ENCODE measurements around the gene TUBB4B. TPM values are rescaled to one million over a fixed set of nuclear protein-coding genes. Genes with fewer than 3 reads are reported as not detected.

The TUBB4B gene
- total RNA-seq, 2 donors from 2014 or later, result 79.1 to 171 TPM

DNA sequence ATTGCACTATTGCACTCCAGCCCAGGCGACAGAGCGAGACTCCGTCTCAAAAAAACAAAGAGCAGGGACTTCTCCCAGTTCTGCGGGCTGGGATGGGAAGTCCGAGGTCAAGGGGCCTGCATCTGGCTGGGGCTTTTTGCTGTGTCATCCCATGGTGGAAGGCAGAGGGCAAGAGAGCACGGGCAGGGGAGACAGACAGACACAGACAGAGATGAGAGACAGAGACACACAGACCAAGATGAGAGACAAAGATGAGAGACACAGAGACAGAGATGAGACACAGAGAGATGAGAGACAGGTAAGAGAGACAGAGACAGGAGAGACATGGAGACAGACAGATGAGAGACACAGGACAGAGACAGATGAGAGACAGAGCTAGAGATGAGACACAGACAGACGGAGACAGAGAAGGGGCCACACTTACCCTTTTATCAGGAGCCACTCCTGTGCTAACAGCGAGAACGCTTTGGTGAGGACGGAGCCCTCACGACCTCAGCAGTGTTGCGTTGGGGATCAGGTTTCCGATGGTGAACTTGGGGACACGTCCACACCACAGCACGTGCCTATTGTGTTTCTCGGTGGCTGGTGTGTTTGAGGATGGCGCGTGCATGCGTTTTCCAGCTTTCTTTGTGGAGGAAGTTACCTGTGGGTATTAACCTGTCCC lies 27.6 kb downstream of the TUBB4B start:
- TF ChIP-seq POLR2A (IDR thresholded peaks at IDR 0.05), result no peak
- TF ChIP-seq, protein P1, sequence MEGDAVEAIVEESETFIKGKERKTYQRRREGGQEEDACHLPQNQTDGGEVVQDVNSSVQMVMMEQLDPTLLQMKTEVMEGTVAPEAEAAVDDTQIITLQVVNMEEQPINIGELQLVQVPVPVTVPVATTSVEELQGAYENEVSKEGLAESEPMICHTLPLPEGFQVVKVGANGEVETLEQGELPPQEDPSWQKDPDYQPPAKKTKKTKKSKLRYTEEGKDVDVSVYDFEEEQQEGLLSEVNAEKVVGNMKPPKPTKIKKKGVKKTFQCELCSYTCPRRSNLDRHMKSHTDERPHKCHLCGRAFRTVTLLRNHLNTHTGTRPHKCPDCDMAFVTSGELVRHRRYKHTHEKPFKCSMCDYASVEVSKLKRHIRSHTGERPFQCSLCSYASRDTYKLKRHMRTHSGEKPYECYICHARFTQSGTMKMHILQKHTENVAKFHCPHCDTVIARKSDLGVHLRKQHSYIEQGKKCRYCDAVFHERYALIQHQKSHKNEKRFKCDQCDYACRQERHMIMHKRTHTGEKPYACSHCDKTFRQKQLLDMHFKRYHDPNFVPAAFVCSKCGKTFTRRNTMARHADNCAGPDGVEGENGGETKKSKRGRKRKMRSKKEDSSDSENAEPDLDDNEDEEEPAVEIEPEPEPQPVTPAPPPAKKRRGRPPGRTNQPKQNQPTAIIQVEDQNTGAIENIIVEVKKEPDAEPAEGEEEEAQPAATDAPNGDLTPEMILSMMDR (IDR thresholded peaks at IDR 0.05), result no peak
- no peak for ATAC-seq
- Histone ChIP-seq H3K9me3 (no peaks in the 10 kb centered on the region), H3K27ac (peak overlapping the region; percentile 47 to 79 (median 66)), H3K4me3 (no peak overlapping the region), H3K27me3 (no peaks in the 10 kb centered on the region), H3K36me3 (replicated peaks in 1 of 2; ENCODE audit: insufficient read depth in 1 of 2, low read depth in 2 of 2) (peaks cover 5 to 7% of the 10 kb centered on the region in 2 donors), H3K4me1 (peaks cover 32% of the 10 kb centered on the region)
- intact Hi-C loops (cut with DNase I), result no loop called here
- no peak for DNase-seq
- 62 to 72% methylated on average over 19 of the region's 19 CpGs for WGBS, 2 donors

GRCh38 chr9:137269231-137269772 lies 28.2 kb downstream of the TUBB4B start:
- Histone ChIP-seq H3K9me3 (no peaks in the 10 kb centered on the region), H3K4me3 (no peak overlapping the region), H3K27me3 (no peaks in the 10 kb centered on the region), H3K4me1 (peaks cover 37% of the 10 kb centered on the region), H3K36me3 (replicated peaks in 1 of 2; ENCODE audit: insufficient read depth in 1 of 2, low read depth in 2 of 2) (peaks cover 5 to 7% of the 10 kb centered on the region in 2 donors), H3K27ac (peak overlapping the region; percentile 47 to 79 (median 66))
- intact Hi-C loops (cut with DNase I), result no loop called here
- ATAC-seq, result peak; percentile 85
- DNase-seq, result peak; percentile 66 to 82 (median 80)
- 14 to 23% methylated on average over 14 to 17 of the region's 17 CpGs for WGBS, 2 donors
- TF ChIP-seq, protein P1 (IDR thresholded peaks at IDR 0.05), result peak in 1 of 7 experiments; percentile 4
- TF ChIP-seq POLR2A (IDR thresholded peaks at IDR 0.05), result peak in 1 of 3 donors; percentile 37

DNA sequence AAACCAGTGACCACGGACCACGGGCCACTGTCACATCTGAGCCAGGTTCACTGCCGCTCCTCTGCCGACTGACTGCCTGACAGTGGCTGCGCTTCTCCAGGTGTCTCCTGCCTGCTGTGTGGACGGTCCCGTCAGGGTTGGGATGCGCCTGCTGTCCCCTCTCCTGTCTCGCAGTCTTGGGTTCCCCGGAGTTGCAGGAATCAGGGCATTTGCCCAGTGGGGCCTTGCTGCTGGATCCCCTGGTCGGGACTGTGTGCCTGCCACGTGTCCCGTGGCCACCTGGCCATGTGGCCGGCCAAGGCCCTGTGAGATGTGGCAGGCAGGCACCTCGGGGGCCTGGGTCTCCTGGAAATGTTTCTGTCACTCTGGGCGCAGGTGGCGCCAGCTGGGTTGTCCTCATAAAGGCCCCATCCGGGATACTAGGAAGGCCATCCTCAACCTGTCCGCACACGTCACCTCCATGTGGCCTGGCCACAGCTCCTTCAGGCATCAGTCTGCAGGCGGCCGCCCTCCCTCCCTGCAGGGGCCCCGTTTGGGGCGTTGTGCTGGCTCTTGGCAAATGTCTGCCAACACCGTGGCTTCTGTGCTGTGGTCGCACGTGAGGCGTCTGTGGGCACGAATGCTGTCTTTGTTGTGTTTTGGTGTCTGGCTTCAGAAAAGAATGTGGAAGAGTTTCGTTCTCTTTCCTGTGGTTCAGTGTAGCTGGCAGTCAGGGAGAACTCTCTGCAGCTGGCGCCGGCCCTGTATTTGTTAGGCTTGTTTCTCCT lies 30.0 kb downstream of the TUBB4B start:
- Histone ChIP-seq H3K27ac (no peak overlapping the region), H3K27me3 (no peaks in the 10 kb centered on the region), H3K36me3 (replicated peaks in 1 of 2; ENCODE audit: insufficient read depth in 1 of 2, low read depth in 2 of 2) (peaks cover 3 to 7% of the 10 kb centered on the region in 2 donors), H3K4me1 (peaks cover 47% of the 10 kb centered on the region), H3K4me3 (no peak overlapping the region), H3K9me3 (no peaks in the 10 kb centered on the region)
- ATAC-seq (no peak), DNase-seq (no peak)
- intact Hi-C loops (cut with DNase I), result no loop called here
- TF ChIP-seq, protein P1 (IDR thresholded peaks at IDR 0.05), result no peak
- no peak for TF ChIP-seq POLR2A (IDR thresholded peaks at IDR 0.05)
- WGBS, 2 donors, result 85 to 90% methylated on average over 16 to 32 of the region's 32 CpGs

DNA sequence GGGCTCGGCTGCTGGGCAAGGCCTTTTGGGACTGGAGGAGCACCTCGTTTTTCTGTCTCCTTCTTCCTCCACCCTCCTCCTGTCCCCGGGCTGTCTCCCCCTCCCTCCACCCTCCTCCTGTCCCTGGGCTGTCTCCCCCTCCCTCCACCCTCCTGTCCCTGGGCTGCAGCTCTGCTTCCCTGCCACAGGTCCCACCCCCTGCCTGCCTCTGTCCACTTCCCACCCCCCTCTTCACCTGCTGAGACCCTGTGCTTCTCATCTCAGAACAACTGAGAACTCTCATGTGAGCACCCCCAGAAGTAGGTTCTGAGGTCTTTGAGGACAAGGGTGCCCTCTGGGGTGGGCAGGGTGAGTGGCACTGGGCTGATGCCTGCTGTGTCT lies 30.6 kb downstream of the TUBB4B start:
- DNase-seq (no peak), ATAC-seq (no peak)
- Histone ChIP-seq H3K4me1 (peaks cover 53% of the 10 kb centered on the region), H3K36me3 (replicated peaks in 1 of 2; ENCODE audit: insufficient read depth in 1 of 2, low read depth in 2 of 2) (peaks cover 2 to 7% of the 10 kb centered on the region in 2 donors), H3K27me3 (no peaks in the 10 kb centered on the region), H3K9me3 (no peaks in the 10 kb centered on the region), H3K27ac (no peak overlapping the region), H3K4me3 (no peak overlapping the region)
- 49 to 55% methylated on average over 3 of the region's 3 CpGs for WGBS, 2 donors
- TF ChIP-seq, protein P1 (IDR thresholded peaks at IDR 0.05), result no peak
- TF ChIP-seq POLR2A (IDR thresholded peaks at IDR 0.05), result no peak
- intact Hi-C loops (cut with DNase I), result no loop called here
